SK-N-SH treated with all-trans-retinoic acid at 6 μM for 48 hours (cell line): ENCODE data around the gene PCP4.

ENCODE experiments used
- ATAC-seq: fragments of 200-7000 bp; cut with Tn5 transposase; 3 replicates; pipeline ENCODE4 v1.9.1; 2020; ENCODE audit warnings: mild to moderate bottlenecking, moderate library complexity
- ARNTL ChIP-seq: fragments of 450-650 bp; formaldehyde crosslinking; IDR thresholded peaks from 2 replicates; pipeline ENCODE4 v1.5.0; 2020; ENCODE audit warnings: low read depth, mild to moderate bottlenecking, moderate library complexity, borderline replicate concordance
- BACH2 ChIP-seq: fragments of 250-450 bp; sonication (Bioruptor Pico); IDR thresholded peaks from 2 replicates; pipeline ENCODE4 v1.9.0; 2021; ENCODE audit warnings: mild to moderate bottlenecking, borderline replicate concordance
- CSDC2 ChIP-seq: fragments of 250-450 bp; sonication (Bioruptor Pico); IDR thresholded peaks from 2 replicates; pipeline ENCODE4 v1.5.0; 2020; ENCODE audit warnings: mild to moderate bottlenecking, moderate library complexity
- ESRRG ChIP-seq: fragments of 250-450 bp; sonication (Bioruptor Pico); IDR thresholded peaks from 2 replicates; pipeline ENCODE4 v1.6.1; 2021; ENCODE audit warnings: mild to moderate bottlenecking
- GLIS3 ChIP-seq: fragments of 250-450 bp; sonication (Bioruptor Pico); IDR thresholded peaks from 2 replicates; pipeline ENCODE4 v1.5.0; 2020; ENCODE audit warnings: mild to moderate bottlenecking, moderate library complexity
- ISL1 ChIP-seq: fragments of 250-450 bp; sonication (Bioruptor Pico); IDR thresholded peaks from 2 replicates; pipeline ENCODE4 v2.1.2; 2022; ENCODE audit warnings: mild to moderate bottlenecking, moderate library complexity
- OSR1 ChIP-seq: fragments of 250-450 bp; sonication (Bioruptor Pico); IDR thresholded peaks from 2 replicates; pipeline ENCODE4 v1.8.0; 2022; ENCODE audit warnings: moderate library complexity, mild to moderate bottlenecking, inconsistent platforms
- POU6F1 ChIP-seq: fragments of 250-450 bp; sonication (Bioruptor Pico); IDR thresholded peaks from 2 replicates; pipeline ENCODE4 v1.8.0; 2021; ENCODE audit warnings: low read depth, mild to moderate bottlenecking, moderate library complexity, borderline replicate concordance
- PPARA ChIP-seq: fragments of 250-450 bp; sonication (Bioruptor Pico); IDR thresholded peaks from 2 replicates; pipeline ENCODE4 v1.5.0; 2020; ENCODE audit warnings: mild to moderate bottlenecking, borderline replicate concordance
- RARB ChIP-seq: fragments of 250-450 bp; sonication (Bioruptor Pico); IDR thresholded peaks from 2 replicates; pipeline ENCODE4 v1.8.0; 2021; ENCODE audit warnings: mild to moderate bottlenecking, moderate library complexity
- SNAI2 ChIP-seq: fragments of 250-450 bp; sonication (Bioruptor Pico); IDR thresholded peaks from 2 replicates; pipeline ENCODE4 v1.5.0; 2020; ENCODE audit warnings: mild to moderate bottlenecking, moderate library complexity
- TCF4 ChIP-seq: fragments of 250-450 bp; sonication (Bioruptor Pico); IDR thresholded peaks from 2 replicates; pipeline ENCODE4 v1.8.0; 2021; ENCODE audit warnings: mild to moderate bottlenecking, moderate library complexity, borderline replicate concordance
- TOX ChIP-seq: fragments of 250-450 bp; sonication (Bioruptor Pico); IDR thresholded peaks from 2 replicates; pipeline ENCODE4 v1.8.0; 2021; ENCODE audit warnings: mild to moderate bottlenecking, moderate library complexity, borderline replicate concordance
- ZC3H10 ChIP-seq: fragments of 250-450 bp; sonication (Bioruptor Pico); IDR thresholded peaks from 2 replicates; pipeline ENCODE4 v1.5.1; 2021; ENCODE audit warnings: mild to moderate bottlenecking, moderate library complexity
- ZFP3 ChIP-seq: fragments of 250-450 bp; sonication (Bioruptor Pico); IDR thresholded peaks from 2 replicates; pipeline ENCODE4 v1.5.0; 2020; ENCODE audit warnings: mild to moderate bottlenecking, moderate library complexity
- ZFP30 ChIP-seq: fragments of 450-650 bp; formaldehyde crosslinking; IDR thresholded peaks from 2 replicates; pipeline ENCODE4 v1.5.0; 2022; ENCODE audit warnings: mild to moderate bottlenecking, moderate library complexity
- ZNF565 ChIP-seq: fragments of 450-650 bp; formaldehyde crosslinking; conservative IDR thresholded peaks from 2 replicates; pipeline ENCODE4 v1.5.0; 2020; ENCODE audit warnings: low read depth, mild to moderate bottlenecking, moderate library complexity
- ZNF70 ChIP-seq: fragments of 450-650 bp; formaldehyde crosslinking; IDR thresholded peaks from 2 replicates; pipeline ENCODE4 v1.5.0; 2020; ENCODE audit warnings: mild to moderate bottlenecking, moderate library complexity
- ZNF8 ChIP-seq: fragments of 450-650 bp; formaldehyde crosslinking; IDR thresholded peaks from 2 replicates; pipeline ENCODE4 v1.5.0; 2020; ENCODE audit warnings: mild to moderate bottlenecking, moderate library complexity
- TF ChIP-seq, protein P1 (sequence below): fragments of 250-450 bp; sonication (Bioruptor Pico); IDR thresholded peaks from 2 replicates; pipeline ENCODE4 v1.5.1; 2020; ENCODE audit warnings: low read depth, mild to moderate bottlenecking, moderate library complexity
- TF ChIP-seq, protein P2 (sequence below): fragments of 250-450 bp; sonication (Bioruptor Pico); IDR thresholded peaks from 2 replicates; pipeline ENCODE4 v1.5.1; 2021; ENCODE audit warnings: mild to moderate bottlenecking, moderate library complexity
- TF ChIP-seq, protein P3 (sequence below): fragments of 250-450 bp; sonication (Bioruptor Pico); IDR thresholded peaks from 2 replicates; pipeline ENCODE4 v1.5.0; 2020; ENCODE audit warnings: mild to moderate bottlenecking, moderate library complexity
- TF ChIP-seq, protein P4 (sequence below): fragments of 250-450 bp; sonication (Bioruptor Pico); IDR thresholded peaks from 2 replicates; pipeline ENCODE4 v1.8.0; 2020; ENCODE audit warnings: mild to moderate bottlenecking, moderate library complexity, borderline replicate concordance

The PCP4 gene

GRCh38 chr21:39867198-39867650, at the start of gene PCP4:
Gene PCP4, plus strand, starts transcription at chr21:39867438. Its CDS starts 64 bp downstream, at chr21:39867502.
- ATAC-seq = no peak
- TF ChIP-seq ZNF8 (CRISPR knock-in tag) (no peak), SNAI2 (CRISPR knock-in tag) (no peak), ZFP3 (CRISPR knock-in tag) (no peak), TOX (CRISPR knock-in tag) (no peak), ZNF70 (no peak), ESRRG (no peak)
- TF ChIP-seq, protein P1, sequence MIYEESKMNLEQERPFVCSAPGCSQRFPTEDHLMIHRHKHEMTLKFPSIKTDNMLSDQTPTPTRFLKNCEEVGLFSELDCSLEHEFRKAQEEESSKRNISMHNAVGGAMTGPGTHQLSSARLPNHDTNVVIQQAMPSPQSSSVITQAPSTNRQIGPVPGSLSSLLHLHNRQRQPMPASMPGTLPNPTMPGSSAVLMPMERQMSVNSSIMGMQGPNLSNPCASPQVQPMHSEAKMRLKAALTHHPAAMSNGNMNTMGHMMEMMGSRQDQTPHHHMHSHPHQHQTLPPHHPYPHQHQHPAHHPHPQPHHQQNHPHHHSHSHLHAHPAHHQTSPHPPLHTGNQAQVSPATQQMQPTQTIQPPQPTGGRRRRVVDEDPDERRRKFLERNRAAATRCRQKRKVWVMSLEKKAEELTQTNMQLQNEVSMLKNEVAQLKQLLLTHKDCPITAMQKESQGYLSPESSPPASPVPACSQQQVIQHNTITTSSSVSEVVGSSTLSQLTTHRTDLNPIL (CRISPR knock-in tag) = no peak
- TF ChIP-seq, protein P2, sequence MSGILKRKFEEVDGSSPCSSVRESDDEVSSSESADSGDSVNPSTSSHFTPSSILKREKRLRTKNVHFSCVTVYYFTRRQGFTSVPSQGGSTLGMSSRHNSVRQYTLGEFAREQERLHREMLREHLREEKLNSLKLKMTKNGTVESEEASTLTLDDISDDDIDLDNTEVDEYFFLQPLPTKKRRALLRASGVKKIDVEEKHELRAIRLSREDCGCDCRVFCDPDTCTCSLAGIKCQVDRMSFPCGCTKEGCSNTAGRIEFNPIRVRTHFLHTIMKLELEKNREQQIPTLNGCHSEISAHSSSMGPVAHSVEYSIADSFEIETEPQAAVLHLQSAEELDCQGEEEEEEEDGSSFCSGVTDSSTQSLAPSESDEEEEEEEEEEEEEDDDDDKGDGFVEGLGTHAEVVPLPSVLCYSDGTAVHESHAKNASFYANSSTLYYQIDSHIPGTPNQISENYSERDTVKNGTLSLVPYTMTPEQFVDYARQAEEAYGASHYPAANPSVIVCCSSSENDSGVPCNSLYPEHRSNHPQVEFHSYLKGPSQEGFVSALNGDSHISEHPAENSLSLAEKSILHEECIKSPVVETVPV = no peak

DNA sequence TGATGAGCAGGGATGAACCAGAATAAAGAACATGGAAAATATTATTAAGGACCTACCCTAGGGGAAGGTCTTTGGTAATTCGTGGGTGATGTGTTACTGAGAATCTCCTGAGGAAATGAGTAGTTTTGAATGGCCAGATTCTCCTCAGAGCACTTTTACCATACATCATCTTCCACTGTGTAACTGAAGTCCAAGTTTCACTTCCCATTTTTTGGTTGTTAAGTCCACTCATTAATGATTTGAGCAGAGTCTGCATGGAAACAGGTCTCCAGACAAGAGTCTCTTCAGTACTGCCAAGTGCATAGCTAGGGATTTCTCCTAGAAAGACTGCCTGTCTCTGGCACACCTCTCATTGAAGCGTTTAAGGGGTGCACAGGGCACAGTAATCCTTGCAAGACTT, 48.7 kb upstream of the PCP4 start:
- ATAC-seq = no peak
- TF ChIP-seq RARB (CRISPR knock-in tag) = no peak

- TF ChIP-seq POU6F1 (CRISPR knock-in tag) (no peak), OSR1 (CRISPR knock-in tag) (no peak), GLIS3 (no peak), CSDC2 (CRISPR knock-in tag) (no peak), RARB (CRISPR knock-in tag) (no peak), BACH2 (no peak)
- TF ChIP-seq, all 23 proteins: peak for 0
- ATAC-seq = no peak
Measured at GRCh38 chr21:39822042-39822441, 45.2 kb upstream of the PCP4 start.

DNA sequence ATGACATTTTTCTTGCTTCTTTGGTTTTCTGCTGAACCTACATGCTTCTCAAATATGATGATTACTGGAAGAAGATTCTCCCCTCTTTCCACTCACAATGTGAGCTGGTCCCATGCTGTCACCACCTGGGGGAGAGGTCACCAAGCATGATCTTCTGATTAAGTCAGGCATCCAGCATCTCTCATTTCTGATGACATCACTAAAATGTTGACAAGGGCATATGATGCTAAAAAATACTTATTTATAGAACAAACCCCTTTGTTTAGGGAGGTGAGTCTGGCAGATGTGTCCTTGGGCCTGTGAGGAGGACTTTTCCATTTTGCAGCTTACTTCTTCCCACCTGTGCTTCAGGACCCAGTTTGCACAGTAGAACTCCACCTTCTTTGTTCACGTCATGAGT, 42.0 kb upstream of the PCP4 start:
- ATAC-seq = no peak
- no peak for TF ChIP-seq TCF4 (CRISPR knock-in tag)
- no peak for TF ChIP-seq ZFP30
- no peak for TF ChIP-seq ZNF70
- TF ChIP-seq, protein P3, sequence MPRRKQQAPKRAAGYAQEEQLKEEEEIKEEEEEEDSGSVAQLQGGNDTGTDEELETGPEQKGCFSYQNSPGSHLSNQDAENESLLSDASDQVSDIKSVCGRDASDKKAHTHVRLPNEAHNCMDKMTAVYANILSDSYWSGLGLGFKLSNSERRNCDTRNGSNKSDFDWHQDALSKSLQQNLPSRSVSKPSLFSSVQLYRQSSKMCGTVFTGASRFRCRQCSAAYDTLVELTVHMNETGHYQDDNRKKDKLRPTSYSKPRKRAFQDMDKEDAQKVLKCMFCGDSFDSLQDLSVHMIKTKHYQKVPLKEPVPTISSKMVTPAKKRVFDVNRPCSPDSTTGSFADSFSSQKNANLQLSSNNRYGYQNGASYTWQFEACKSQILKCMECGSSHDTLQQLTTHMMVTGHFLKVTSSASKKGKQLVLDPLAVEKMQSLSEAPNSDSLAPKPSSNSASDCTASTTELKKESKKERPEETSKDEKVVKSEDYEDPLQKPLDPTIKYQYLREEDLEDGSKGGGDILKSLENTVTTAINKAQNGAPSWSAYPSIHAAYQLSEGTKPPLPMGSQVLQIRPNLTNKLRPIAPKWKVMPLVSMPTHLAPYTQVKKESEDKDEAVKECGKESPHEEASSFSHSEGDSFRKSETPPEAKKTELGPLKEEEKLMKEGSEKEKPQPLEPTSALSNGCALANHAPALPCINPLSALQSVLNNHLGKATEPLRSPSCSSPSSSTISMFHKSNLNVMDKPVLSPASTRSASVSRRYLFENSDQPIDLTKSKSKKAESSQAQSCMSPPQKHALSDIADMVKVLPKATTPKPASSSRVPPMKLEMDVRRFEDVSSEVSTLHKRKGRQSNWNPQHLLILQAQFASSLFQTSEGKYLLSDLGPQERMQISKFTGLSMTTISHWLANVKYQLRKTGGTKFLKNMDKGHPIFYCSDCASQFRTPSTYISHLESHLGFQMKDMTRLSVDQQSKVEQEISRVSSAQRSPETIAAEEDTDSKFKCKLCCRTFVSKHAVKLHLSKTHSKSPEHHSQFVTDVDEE (CRISPR knock-in tag) = no peak
- TF ChIP-seq ARNTL (CRISPR knock-in tag) = no peak
- TF ChIP-seq PPARA (CRISPR knock-in tag) = no peak
- no peak for TF ChIP-seq RARB (CRISPR knock-in tag)
- TF ChIP-seq ISL1 (CRISPR knock-in tag) = no peak
- TF ChIP-seq ZNF565 (CRISPR knock-in tag) = no peak
- TF ChIP-seq SNAI2 (CRISPR knock-in tag) = no peak
- TF ChIP-seq CSDC2 (CRISPR knock-in tag) = no peak
- TF ChIP-seq TOX (CRISPR knock-in tag) = no peak
- TF ChIP-seq OSR1 (CRISPR knock-in tag) = no peak
- TF ChIP-seq ZC3H10 = no peak
- TF ChIP-seq, protein P4, sequence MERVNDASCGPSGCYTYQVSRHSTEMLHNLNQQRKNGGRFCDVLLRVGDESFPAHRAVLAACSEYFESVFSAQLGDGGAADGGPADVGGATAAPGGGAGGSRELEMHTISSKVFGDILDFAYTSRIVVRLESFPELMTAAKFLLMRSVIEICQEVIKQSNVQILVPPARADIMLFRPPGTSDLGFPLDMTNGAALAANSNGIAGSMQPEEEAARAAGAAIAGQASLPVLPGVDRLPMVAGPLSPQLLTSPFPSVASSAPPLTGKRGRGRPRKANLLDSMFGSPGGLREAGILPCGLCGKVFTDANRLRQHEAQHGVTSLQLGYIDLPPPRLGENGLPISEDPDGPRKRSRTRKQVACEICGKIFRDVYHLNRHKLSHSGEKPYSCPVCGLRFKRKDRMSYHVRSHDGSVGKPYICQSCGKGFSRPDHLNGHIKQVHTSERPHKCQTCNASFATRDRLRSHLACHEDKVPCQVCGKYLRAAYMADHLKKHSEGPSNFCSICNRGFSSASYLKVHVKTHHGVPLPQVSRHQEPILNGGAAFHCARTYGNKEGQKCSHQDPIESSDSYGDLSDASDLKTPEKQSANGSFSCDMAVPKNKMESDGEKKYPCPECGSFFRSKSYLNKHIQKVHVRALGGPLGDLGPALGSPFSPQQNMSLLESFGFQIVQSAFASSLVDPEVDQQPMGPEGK (CRISPR knock-in tag) = no peak
- TF ChIP-seq, protein P1 (CRISPR knock-in tag) = no peak
- no peak for TF ChIP-seq BACH2
- no peak for TF ChIP-seq GLIS3
- no peak for TF ChIP-seq ESRRG
- TF ChIP-seq, protein P2 = no peak
- TF ChIP-seq, all 23 proteins: peak for 0
